Body of pancreas (tissue), 4 donors: ENCODE results near the gene PPL.

Experiments
- POLR2A ChIP-seq, 3 donors: fragments of 450-650 bp; IDR thresholded peaks; one replicate each; pipeline ENCODE4 v1.6.1; 2016; ENCODE audit warnings: antibody characterized with exemption in 3 of 3, mild to moderate bottlenecking in 2 of 3
- TF ChIP-seq, protein P1 (sequence below), 7 experiments: fragments of 450-650 bp in 4 of 7; fragments of 200-600 bp in 3 of 7; sonication (generic) in 3 of 7; IDR thresholded peaks; one replicate each; pipeline ENCODE4 v1.5.1; 2016 to 2019; ENCODE audit warnings: antibody characterized with exemption in 7 of 7

GRCh38 chr16:4924593-4925292 is 12.2 kb downstream of the PPL start:
- TF ChIP-seq POLR2A (IDR thresholded peaks at IDR 0.05) = peak in 1 of 3 donors; percentile 10
- TF ChIP-seq, protein P1, sequence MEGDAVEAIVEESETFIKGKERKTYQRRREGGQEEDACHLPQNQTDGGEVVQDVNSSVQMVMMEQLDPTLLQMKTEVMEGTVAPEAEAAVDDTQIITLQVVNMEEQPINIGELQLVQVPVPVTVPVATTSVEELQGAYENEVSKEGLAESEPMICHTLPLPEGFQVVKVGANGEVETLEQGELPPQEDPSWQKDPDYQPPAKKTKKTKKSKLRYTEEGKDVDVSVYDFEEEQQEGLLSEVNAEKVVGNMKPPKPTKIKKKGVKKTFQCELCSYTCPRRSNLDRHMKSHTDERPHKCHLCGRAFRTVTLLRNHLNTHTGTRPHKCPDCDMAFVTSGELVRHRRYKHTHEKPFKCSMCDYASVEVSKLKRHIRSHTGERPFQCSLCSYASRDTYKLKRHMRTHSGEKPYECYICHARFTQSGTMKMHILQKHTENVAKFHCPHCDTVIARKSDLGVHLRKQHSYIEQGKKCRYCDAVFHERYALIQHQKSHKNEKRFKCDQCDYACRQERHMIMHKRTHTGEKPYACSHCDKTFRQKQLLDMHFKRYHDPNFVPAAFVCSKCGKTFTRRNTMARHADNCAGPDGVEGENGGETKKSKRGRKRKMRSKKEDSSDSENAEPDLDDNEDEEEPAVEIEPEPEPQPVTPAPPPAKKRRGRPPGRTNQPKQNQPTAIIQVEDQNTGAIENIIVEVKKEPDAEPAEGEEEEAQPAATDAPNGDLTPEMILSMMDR (IDR thresholded peaks at IDR 0.05) = no peak
